GM23338 (cell line): ENCODE data around the gene VARS2. TPM values are rescaled to one million over a fixed set of nuclear protein-coding genes. Genes with fewer than 3 reads are reported as not detected.

ENCODE experiments used
- ATAC-seq: fragments of 200-7000 bp; cut with Tn5 transposase; 3 replicates; pipeline ENCODE4 v1.9.1; 2020
- DNase-seq: peaks from one replicate; pipeline ENCODE4 v3.0.0-alpha.2; 2015; ENCODE audit warnings: low spot score
- H2AFZ ChIP-seq: fragments of 200-600 bp; sonication (generic); 2 replicates; pipeline ENCODE4 v1.8.0; 2016; ENCODE audit warnings: antibody characterized with exemption, mild to moderate bottlenecking, moderate library complexity
- H3F3A ChIP-seq: fragments of 200-600 bp; sonication (generic); replicated peaks from 2 replicates; pipeline ENCODE4 v1.8.0; 2017; ENCODE audit warnings: antibody characterized with exemption, mixed run types, low read depth
- H3K27ac ChIP-seq: fragments of 200-600 bp; sonication (generic); 2 replicates; pipeline ENCODE4 v1.6.1; 2016; ENCODE audit warnings: low read depth
- H3K27me3 ChIP-seq: fragments of 200-600 bp; sonication (generic); 2 replicates; pipeline ENCODE4 v1.8.0; 2016; ENCODE audit warnings: mild to moderate bottlenecking, mixed run types, moderate library complexity; ENCODE audit not compliant: insufficient read depth
- H3K36me3 ChIP-seq: fragments of 200-600 bp; sonication (generic); 2 replicates; pipeline ENCODE4 v1.8.0; 2016; ENCODE audit warnings: mild to moderate bottlenecking; ENCODE audit not compliant: insufficient read depth
- H3K4me1 ChIP-seq: fragments of 200-600 bp; sonication (generic); 2 replicates; pipeline ENCODE4 v1.8.0; 2016; ENCODE audit warnings: mild to moderate bottlenecking, moderate library complexity; ENCODE audit not compliant: insufficient read depth
- H3K4me2 ChIP-seq: fragments of 200-600 bp; sonication (generic); 2 replicates; pipeline ENCODE4 v1.7.1; 2017; ENCODE audit warnings: mixed run types
- H3K4me3 ChIP-seq: fragments of 200-600 bp; sonication (generic); 2 replicates; pipeline ENCODE4 v1.6.1; 2016; ENCODE audit warnings: mixed run types
- H3K79me2 ChIP-seq: fragments of 200-600 bp; sonication (generic); replicated peaks from 2 replicates; pipeline ENCODE4 v1.8.0; 2017; ENCODE audit warnings: mild to moderate bottlenecking; ENCODE audit not compliant: insufficient read depth
- H3K9me2 ChIP-seq: fragments of 200-600 bp; sonication (generic); 2 replicates; pipeline ENCODE4 v1.8.0; 2017; ENCODE audit not compliant: insufficient read depth
- H4K20me1 ChIP-seq: fragments of 200-600 bp; sonication (generic); replicated peaks from 2 replicates; pipeline ENCODE4 v1.8.0; 2017; ENCODE audit warnings: mild to moderate bottlenecking; ENCODE audit not compliant: insufficient read depth
- H3K27ac Mint-ChIP-seq: 2 replicates; pipeline ENCODE4 v1.8.0; 2020; ENCODE audit warnings: inconsistent platforms, mild to moderate bottlenecking, moderate library complexity, mixed read lengths
- H3K27me3 Mint-ChIP-seq: 3 replicates; pipeline ENCODE4 v1.8.0; 2022; ENCODE audit warnings: low read depth, mild to moderate bottlenecking, moderate library complexity, mixed read lengths, inconsistent platforms; ENCODE audit not compliant: insufficient read depth, poor library complexity
- H3K36me3 Mint-ChIP-seq: 3 replicates; pipeline ENCODE4 v1.8.0; 2021; ENCODE audit warnings: low read depth, mild to moderate bottlenecking, inconsistent platforms, moderate library complexity, mixed read lengths
- H3K4me1 Mint-ChIP-seq: 3 replicates; pipeline ENCODE4 v1.8.0; 2020; ENCODE audit warnings: mild to moderate bottlenecking, inconsistent platforms, mixed read lengths
- H3K4me3 Mint-ChIP-seq: 3 replicates; pipeline ENCODE4 v1.8.0; 2021; ENCODE audit warnings: moderate library complexity, mild to moderate bottlenecking, inconsistent platforms, mixed read lengths
- H3K9me3 Mint-ChIP-seq: 3 replicates; pipeline ENCODE4 v1.8.0; 2020; ENCODE audit warnings: moderate library complexity, mild to moderate bottlenecking, inconsistent platforms, mixed read lengths
- CREB1 ChIP-seq: fragments of 250-450 bp; sonication (Bioruptor Pico); IDR thresholded peaks from 2 replicates; pipeline ENCODE4 v1.5.0; 2020; ENCODE audit warnings: low read depth, mild to moderate bottlenecking, moderate library complexity
- CTCF ChIP-seq, 2 experiments: fragments of 200-600 bp in 1 of 2; sonication (generic) in 1 of 2; conservative IDR thresholded peaks; 2 replicates each; pipeline versions ENCODE4 v1.5.1 to v1.6.1; 2016 to 2017; ENCODE audit warnings: antibody characterized with exemption in 2 of 2, low read depth in 2 of 2, mild to moderate bottlenecking in 2 of 2, moderate library complexity in 1 of 2
- ETS1 ChIP-seq: IDR thresholded peaks from 2 replicates; pipeline ENCODE4 v1.6.1; 2016; ENCODE audit warnings: antibody characterized with exemption
- EZH2 ChIP-seq: fragments of 200-600 bp; sonication (generic); IDR thresholded peaks from one replicate; pipeline ENCODE4 v1.8.0; 2017; ENCODE audit warnings: antibody characterized with exemption, mild to moderate bottlenecking, low read depth; ENCODE audit not compliant: unreplicated experiment
- EZH2phosphoT487 ChIP-seq: fragments of 200-600 bp; sonication (generic); IDR thresholded peaks from one replicate; pipeline ENCODE4 v1.8.1; 2018; ENCODE audit warnings: antibody characterized with exemption; ENCODE audit not compliant: unreplicated experiment
- JUNB ChIP-seq: IDR thresholded peaks from one replicate; pipeline ENCODE4 v1.6.1; 2016; ENCODE audit warnings: antibody characterized with exemption; ENCODE audit not compliant: unreplicated experiment
- NANOG ChIP-seq: IDR thresholded peaks from 2 replicates; pipeline ENCODE4 v1.6.1; 2016; ENCODE audit warnings: antibody characterized with exemption, borderline replicate concordance
- POLR2AphosphoS5 ChIP-seq: IDR thresholded peaks from 2 replicates; pipeline ENCODE4 v1.6.1; 2016; ENCODE audit warnings: antibody characterized with exemption, low read depth
- REST ChIP-seq: IDR thresholded peaks from one replicate; pipeline ENCODE4 v1.6.1; 2018; ENCODE audit warnings: antibody characterized with exemption; ENCODE audit not compliant: unreplicated experiment
- STAT1 ChIP-seq: IDR thresholded peaks from one replicate; pipeline ENCODE4 v1.6.1; 2016; ENCODE audit warnings: antibody characterized with exemption; ENCODE audit not compliant: unreplicated experiment
- ZNF114 ChIP-seq: fragments of 250-450 bp; sonication (Bioruptor Pico); IDR thresholded peaks from 2 replicates; pipeline ENCODE4 v1.5.0; 2020; ENCODE audit warnings: mild to moderate bottlenecking, moderate library complexity
- ZNF331 ChIP-seq: fragments of 250-450 bp; sonication (Bioruptor Pico); IDR thresholded peaks from 2 replicates; pipeline ENCODE4 v1.5.0; 2020; ENCODE audit warnings: low read depth, mild to moderate bottlenecking, moderate library complexity
- ZNF462 ChIP-seq: fragments of 250-450 bp; sonication (Bioruptor Pico); IDR thresholded peaks from 2 replicates; pipeline ENCODE4 v1.5.0; 2020; ENCODE audit warnings: mild to moderate bottlenecking, moderate library complexity
- polyA plus RNA-seq: library from polyadenylated mRNA; unstranded; fragments of >200 nt; fragmentation: Nextera tagmentation; extraction: Ambion mirVana; gene quantifications from 2 replicates; pipeline ENCODE4 v1.2.1, GENCODE V29; 2016
- total RNA-seq: library from RNA; depleted of rRNA; stranded (reverse); fragments of >200 nt; shearing (Covaris generic); gene quantifications from 2 replicates; pipeline ENCODE4 v1.2.3, GENCODE V29; 2014

VARS2 gene
- total and polyA plus RNA-seq, 2 experiments from 2014 or later: 13.7 to 36.4 TPM

- Histone ChIP-seq H3K4me1 (peaks cover 16% of the 10 kb centered on the region), H3K27me3 (no peaks in the 10 kb centered on the region), H3K4me2 (no peak overlapping the region), H4K20me1 (no peaks in the 10 kb centered on the region), H3K9me2 (peaks cover 21% of the 10 kb centered on the region), H3K79me2 (no peaks in the 10 kb centered on the region), H2AFZ (peak overlapping the region; percentile 89; the same call in 1 of the 2 replicates), H3F3A (0 out of 2 replicates have a peak, but pooled peaks cover 10% of the 10 kb centered on the region), H3K36me3 (0 out of 2 replicates have a peak, but pooled peaks cover 6% of the 10 kb centered on the region), H3K4me3 (no peak overlapping the region), H3K27ac (no peak overlapping the region)
- TF ChIP-seq ZNF114 (no peak), ZNF462 (CRISPR knock-in tag) (no peak), ZNF331 (CRISPR knock-in tag) (no peak), CREB1 (CRISPR knock-in tag) (no peak), STAT1 (no peak), EZH2phosphoT487 (no peak), NANOG (no peak), POLR2AphosphoS5 (no peak), JUNB (no peak), EZH2 (no peak), CTCF (conservative IDR thresholded peaks at IDR 0.05; ENCODE audit: low read depth in 2 of 2) (no peak), ETS1 (no peak), REST (no peak)
- peaks cover 30% of the 10 kb centered on the region for H3K4me1 Mint-ChIP-seq
- peak; percentile 34 for DNase-seq
- peaks cover 36% of the 10 kb centered on the region for H3K9me3 Mint-ChIP-seq
- peaks cover 11% of the 10 kb centered on the region for H3K27me3 Mint-ChIP-seq
- H3K27ac Mint-ChIP-seq: no peak overlapping the region
- no peak for ATAC-seq
- no peak overlapping the region; the same call in 2 of the 3 replicates for H3K4me3 Mint-ChIP-seq
- H3K36me3 Mint-ChIP-seq: peaks cover 42% of the 10 kb centered on the region
Observed at GRCh38 chr6:30875244-30876038, 38.6 kb upstream of the VARS2 start.
